Measurements from ENCODE around the gene IKZF5.

The IKZF5 gene

GRCh38 chr10:123019264-123019663 is 10.7 kb upstream of the IKZF5 start:
- no peak for DNase-seq

GRCh38 chr10:123018531-123018930 is 9.9 kb upstream of the IKZF5 start:
- Mint-ChIP-seq H3K4me1 (no peaks in the 10 kb centered on the region), H3K4me3 (no peak overlapping the region), H3K9me3 (peaks cover 7% of the 10 kb centered on the region), H3K27me3 (ENCODE audit: low read depth, poor library complexity) (peaks cover 13% of the 10 kb centered on the region), H3K36me3 (ENCODE audit: low read depth) (peaks cover 15% of the 10 kb centered on the region), H3K27ac (no peak overlapping the region)
- TF ChIP-seq CTCF (IDR thresholded peaks at IDR 0.05): no peak
- no peak for DNase-seq

More at GRCh38 chr10:123019264-123019663, 10.7 kb upstream of the IKZF5 start:
- peaks cover 7% of the 10 kb centered on the region for H3K9me3 Mint-ChIP-seq
- no peak overlapping the region for H3K4me3 Mint-ChIP-seq
- TF ChIP-seq CTCF (IDR thresholded peaks at IDR 0.05): no peak
- peaks cover 10% of the 10 kb centered on the region for H3K36me3 Mint-ChIP-seq (ENCODE audit: low read depth)
- H3K4me1 Mint-ChIP-seq: peaks cover 3% of the 10 kb centered on the region
- H3K27me3 Mint-ChIP-seq (ENCODE audit: low read depth, poor library complexity): peaks cover 13% of the 10 kb centered on the region
- H3K27ac Mint-ChIP-seq: no peak overlapping the region

GRCh38 chr10:123017421-123018165 is 9.0 kb upstream of the IKZF5 start:
- no peak for TF ChIP-seq CTCF (IDR thresholded peaks at IDR 0.05)
- no peak for DNase-seq
- H3K27me3 Mint-ChIP-seq (ENCODE audit: low read depth, poor library complexity): peaks cover 13% of the 10 kb centered on the region
- no peak overlapping the region for H3K27ac Mint-ChIP-seq
- H3K9me3 Mint-ChIP-seq: peaks cover 7% of the 10 kb centered on the region
- H3K36me3 Mint-ChIP-seq (ENCODE audit: low read depth): peaks cover 18% of the 10 kb centered on the region
- no peaks in the 10 kb centered on the region for H3K4me1 Mint-ChIP-seq
- no peak overlapping the region for H3K4me3 Mint-ChIP-seq

- no peak for TF ChIP-seq CTCF (IDR thresholded peaks at IDR 0.05)
- Mint-ChIP-seq H3K9me3 (peaks cover 10% of the 10 kb centered on the region), H3K27me3 (ENCODE audit: low read depth, poor library complexity) (peaks cover 10% of the 10 kb centered on the region), H3K4me1 (no peaks in the 10 kb centered on the region), H3K27ac (no peak overlapping the region), H3K4me3 (no peak overlapping the region), H3K36me3 (ENCODE audit: low read depth) (peaks cover 26% of the 10 kb centered on the region)
- DNase-seq: no peak
Observed at GRCh38 chr10:123016228-123016627, 7.6 kb upstream of the IKZF5 start.

GRCh38 chr10:123014772-123015171 is 6.2 kb upstream of the IKZF5 start:
- no peak for TF ChIP-seq CTCF (IDR thresholded peaks at IDR 0.05)
- DNase-seq: no peak
- Mint-ChIP-seq H3K9me3 (peaks cover 10% of the 10 kb centered on the region), H3K4me3 (no peak overlapping the region), H3K4me1 (peaks cover 12% of the 10 kb centered on the region), H3K27me3 (ENCODE audit: low read depth, poor library complexity) (peaks cover 10% of the 10 kb centered on the region), H3K27ac (no peak overlapping the region), H3K36me3 (ENCODE audit: low read depth) (peaks cover 26% of the 10 kb centered on the region)

All from nephron progenitor cell (in vitro differentiated cells).